Uterus (tissue), 4 donors: Measurements from ENCODE around the gene LY9. TPM values are rescaled to one million over a fixed set of nuclear protein-coding genes. Genes with fewer than 3 reads are reported as not detected.
"Not testable (repeated sequence)": the region's sequence is repeated elsewhere in the genome, so short reads cannot be mapped to it uniquely, and the experiment has no call there.

Experiments
- DNase-seq, 2 donors: peaks; one replicate each; pipeline ENCODE4 v3.0.0-alpha.2; 2019 to 2020
- H3K27ac ChIP-seq, 2 donors: fragments of 200-600 bp; sonication (generic); 1 replicate in 1 of 2; 2 replicates in 1 of 2; pipeline ENCODE4 v1.5.1; 2016 to 2018
- H3K27me3 ChIP-seq, 2 donors: fragments of 200-600 bp; sonication (generic); one replicate each; pipeline ENCODE4 v1.5.1; 2018 to 2019; ENCODE audit warnings: control low read depth in 1 of 2
- H3K36me3 ChIP-seq, 2 donors: fragments of 200-600 bp; sonication (generic); one replicate each; pipeline ENCODE4 v1.5.1; 2019; ENCODE audit warnings: control low read depth in 1 of 2
- H3K4me1 ChIP-seq, 2 donors: fragments of 200-600 bp; sonication (generic); one replicate each; pipeline ENCODE4 v1.5.1; 2018 to 2019; ENCODE audit warnings: control low read depth in 1 of 2
- H3K4me3 ChIP-seq, 2 donors: fragments of 200-600 bp; sonication (generic); 1 replicate in 1 of 2; 2 replicates in 1 of 2; pipeline ENCODE4 v1.5.1; 2018 to 2019; ENCODE audit warnings: mild to moderate bottlenecking in 1 of 2
- H3K9me3 ChIP-seq, 2 donors: fragments of 200-600 bp; sonication (generic); one replicate each; pipeline ENCODE4 v1.5.1; 2019; ENCODE audit warnings: control low read depth in 1 of 2
- POLR2A ChIP-seq, 2 donors: fragments of 450-650 bp; IDR thresholded peaks; one replicate each; pipeline ENCODE4 v1.6.1; 2016; ENCODE audit warnings: antibody characterized with exemption in 2 of 2, mild to moderate bottlenecking in 1 of 2, moderate library complexity in 1 of 2
- intact Hi-C: fragments of 100-400 bp; cut with DNase I; formaldehyde crosslinking; loops from one replicate; pipeline ENCODE4 v1.15.1; 2023; ENCODE audit warnings: low total_unique reads
- total RNA-seq, 4 donors: library from RNA; depleted of rRNA in 3 of 4; stranded (reverse); fragments of >200 nt in 3 of 4; gene quantifications; one replicate each; pipeline versions ENCODE4 v1.1.0 to v1.2.4, GENCODE V29; 2014 to 2023
- TF ChIP-seq, protein P1 (sequence below), 4 experiments: fragments of 200-600 bp in 2 of 4; fragments of 450-650 bp in 2 of 4; sonication (generic) in 2 of 4; IDR thresholded peaks; one replicate each; pipeline ENCODE4 v1.5.1; 2016 to 2019; ENCODE audit warnings: antibody characterized with exemption in 4 of 4, mild to moderate bottlenecking in 2 of 4, moderate library complexity in 1 of 4
- donor health status: DM: yes; HTN: yes; CAD: no.

The LY9 gene
- total RNA-seq, 4 donors from 2014 or later, result 0.35 to 0.70 TPM; not detected in 2

DNA sequence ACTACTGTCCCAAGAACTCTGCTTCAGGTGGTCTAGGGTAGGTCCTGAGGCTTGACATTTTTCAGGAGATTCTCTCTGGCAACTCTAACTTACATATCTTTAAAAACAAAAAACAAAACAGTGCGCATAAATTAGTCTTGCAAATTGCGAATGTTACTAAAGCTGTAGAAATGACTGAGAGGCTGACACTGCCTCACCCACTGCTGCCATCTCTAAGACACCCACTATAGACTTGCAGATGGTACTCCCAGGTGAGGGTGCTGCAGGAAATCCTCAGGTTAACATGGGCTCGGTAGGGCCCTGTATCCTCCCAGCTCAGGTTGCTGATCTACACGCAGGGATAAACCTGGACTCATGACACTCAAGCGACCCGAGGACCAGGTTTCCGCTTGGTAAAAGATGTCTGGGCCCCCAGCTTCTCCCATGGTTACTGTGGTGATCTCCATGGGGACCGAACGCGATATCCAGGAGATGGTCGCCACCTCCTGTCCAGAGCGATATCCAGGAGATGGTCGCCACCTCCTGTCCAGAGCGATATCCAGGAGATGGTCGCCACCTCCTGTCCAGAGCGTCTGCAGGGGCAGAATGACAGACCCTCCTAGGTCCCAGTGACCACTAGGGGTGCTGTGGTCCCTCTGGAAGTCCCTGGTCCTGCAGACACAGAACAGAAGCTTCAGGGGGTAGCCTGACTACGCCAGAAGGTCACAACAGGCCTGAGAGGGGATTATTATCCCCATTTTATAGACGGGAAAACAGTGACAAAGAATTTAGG is 16.2 kb upstream of the LY9 start:
- Histone ChIP-seq H3K4me1 (no peaks in the 10 kb centered on the region), H3K27ac (no peak overlapping the region), H3K36me3 (no peaks in the 10 kb centered on the region), H3K4me3 (no peak overlapping the region), H3K9me3 (no peaks in the 10 kb centered on the region), H3K27me3 (no peaks in the 10 kb centered on the region)
- DNase-seq, result no peak
- intact Hi-C loops, result no loop called here
- TF ChIP-seq, protein P1, sequence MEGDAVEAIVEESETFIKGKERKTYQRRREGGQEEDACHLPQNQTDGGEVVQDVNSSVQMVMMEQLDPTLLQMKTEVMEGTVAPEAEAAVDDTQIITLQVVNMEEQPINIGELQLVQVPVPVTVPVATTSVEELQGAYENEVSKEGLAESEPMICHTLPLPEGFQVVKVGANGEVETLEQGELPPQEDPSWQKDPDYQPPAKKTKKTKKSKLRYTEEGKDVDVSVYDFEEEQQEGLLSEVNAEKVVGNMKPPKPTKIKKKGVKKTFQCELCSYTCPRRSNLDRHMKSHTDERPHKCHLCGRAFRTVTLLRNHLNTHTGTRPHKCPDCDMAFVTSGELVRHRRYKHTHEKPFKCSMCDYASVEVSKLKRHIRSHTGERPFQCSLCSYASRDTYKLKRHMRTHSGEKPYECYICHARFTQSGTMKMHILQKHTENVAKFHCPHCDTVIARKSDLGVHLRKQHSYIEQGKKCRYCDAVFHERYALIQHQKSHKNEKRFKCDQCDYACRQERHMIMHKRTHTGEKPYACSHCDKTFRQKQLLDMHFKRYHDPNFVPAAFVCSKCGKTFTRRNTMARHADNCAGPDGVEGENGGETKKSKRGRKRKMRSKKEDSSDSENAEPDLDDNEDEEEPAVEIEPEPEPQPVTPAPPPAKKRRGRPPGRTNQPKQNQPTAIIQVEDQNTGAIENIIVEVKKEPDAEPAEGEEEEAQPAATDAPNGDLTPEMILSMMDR (IDR thresholded peaks at IDR 0.05), result no peak
- no peak for TF ChIP-seq POLR2A (IDR thresholded peaks at IDR 0.05)

DNA sequence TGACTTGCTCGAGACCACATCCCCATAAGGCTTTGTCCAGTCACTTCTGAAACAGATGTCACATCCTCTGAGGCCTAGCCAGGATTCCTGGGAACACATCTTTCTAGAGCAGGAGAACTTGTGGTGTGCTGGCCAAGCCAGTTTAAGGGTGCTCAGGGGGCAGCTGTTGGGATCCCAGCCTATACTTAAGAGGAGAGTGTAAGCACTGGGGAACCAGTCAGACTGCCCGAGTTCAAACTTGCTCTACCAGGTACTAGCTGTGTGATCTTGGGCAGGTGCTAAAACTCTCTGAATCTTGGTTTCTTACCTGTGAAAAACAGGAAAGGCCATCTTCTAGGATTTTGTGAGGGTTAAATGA is 15.6 kb upstream of the LY9 start:
- Histone ChIP-seq H3K27me3 (no peaks in the 10 kb centered on the region), H3K4me3 (no peak overlapping the region), H3K9me3 (no peaks in the 10 kb centered on the region), H3K4me1 (no peaks in the 10 kb centered on the region), H3K36me3 (no peaks in the 10 kb centered on the region), H3K27ac (no peak overlapping the region)
- intact Hi-C loops, result no loop called here
- DNase-seq, result no peak
- TF ChIP-seq, protein P1 (IDR thresholded peaks at IDR 0.05), result no peak
- TF ChIP-seq POLR2A (IDR thresholded peaks at IDR 0.05), result no peak

DNA sequence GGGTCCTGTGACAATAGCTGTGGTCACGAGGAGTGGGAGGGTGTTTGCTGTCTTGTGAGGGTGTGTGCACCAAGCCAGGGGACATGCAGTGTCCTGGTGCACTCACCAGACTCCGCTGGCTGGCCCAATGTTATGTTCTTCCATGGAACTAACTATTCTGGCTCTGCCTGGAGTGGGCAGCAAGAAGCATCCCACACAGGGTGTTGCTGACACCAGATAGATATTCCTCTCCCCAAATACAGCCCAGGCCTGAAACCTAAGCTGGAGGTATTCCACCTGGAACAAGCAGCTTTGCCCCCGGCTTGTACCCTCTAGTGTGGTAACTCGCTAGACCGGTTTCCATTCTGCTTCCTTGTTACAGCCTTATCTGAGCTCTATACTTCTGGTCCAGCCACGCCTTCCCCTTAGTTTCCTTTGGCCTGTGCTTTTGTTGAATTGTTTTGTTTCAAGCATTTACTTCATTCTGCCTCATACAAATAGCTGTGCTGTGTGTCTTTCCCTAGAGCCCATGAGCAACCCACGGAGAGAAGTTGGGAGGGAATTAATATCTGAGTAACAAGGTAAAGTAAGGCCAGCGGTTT is 14.7 kb upstream of the LY9 start:
- H3K27ac ChIP-seq, result no peak overlapping the region
- intact Hi-C loops, result no loop called here

DNA sequence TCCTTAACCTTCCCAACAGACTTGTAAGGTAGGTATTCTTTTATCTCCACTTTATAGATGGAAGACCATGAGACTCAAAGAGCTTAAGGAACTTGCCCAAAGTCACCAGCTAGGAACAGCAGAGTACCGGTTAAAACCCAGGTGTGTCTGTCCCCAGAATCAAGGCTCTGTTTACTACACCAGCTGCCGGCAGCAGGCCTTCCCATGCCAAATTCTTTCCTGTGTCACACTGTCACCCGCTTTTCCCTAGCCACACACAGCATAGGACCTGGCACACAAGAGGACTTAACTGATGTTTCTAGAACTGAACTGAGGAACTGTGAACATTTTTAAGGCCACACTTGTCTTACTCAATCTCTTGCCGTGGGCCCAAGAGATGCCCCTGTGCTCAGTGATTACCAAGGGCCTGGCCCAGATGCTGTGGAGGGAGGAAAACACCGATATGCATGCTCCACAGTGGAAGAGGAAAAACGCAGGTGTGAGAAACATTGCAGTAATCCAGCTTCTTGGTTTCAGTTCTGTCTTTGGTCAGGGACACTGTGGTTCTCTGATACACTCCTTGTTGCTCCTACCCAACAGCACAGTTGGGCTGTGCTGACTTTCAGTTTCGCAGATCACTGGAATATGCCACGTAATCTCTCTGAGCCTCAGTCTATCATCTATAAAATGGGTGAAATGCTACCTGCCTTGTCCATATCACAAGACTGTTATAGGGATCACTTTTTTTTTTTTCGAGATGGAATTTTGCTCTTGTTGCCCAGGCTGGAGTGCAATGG is 13.9 kb upstream of the LY9 start:
- DNase-seq, result no peak
- no peak overlapping the region for H3K27ac ChIP-seq
- no peaks in the 10 kb centered on the region for H3K36me3 ChIP-seq
- no peaks in the 10 kb centered on the region for H3K9me3 ChIP-seq
- intact Hi-C loops, result no loop called here
- no peaks in the 10 kb centered on the region for H3K4me1 ChIP-seq
- TF ChIP-seq POLR2A (IDR thresholded peaks at IDR 0.05), result no peak
- TF ChIP-seq, protein P1 (IDR thresholded peaks at IDR 0.05), result no peak
- H3K4me3 ChIP-seq, result no peak overlapping the region
- no peaks in the 10 kb centered on the region for H3K27me3 ChIP-seq

More for the DNA sequence above, 14.7 kb upstream of the LY9 start:
- H3K27me3 ChIP-seq, result no peaks in the 10 kb centered on the region
- no peak for DNase-seq
- H3K4me3 ChIP-seq, result no peak overlapping the region
- H3K4me1 ChIP-seq, result no peaks in the 10 kb centered on the region
- H3K36me3 ChIP-seq, result no peaks in the 10 kb centered on the region
- H3K9me3 ChIP-seq, result no peaks in the 10 kb centered on the region
- TF ChIP-seq, protein P1 (IDR thresholded peaks at IDR 0.05), result no peak
- no peak for TF ChIP-seq POLR2A (IDR thresholded peaks at IDR 0.05)

DNA sequence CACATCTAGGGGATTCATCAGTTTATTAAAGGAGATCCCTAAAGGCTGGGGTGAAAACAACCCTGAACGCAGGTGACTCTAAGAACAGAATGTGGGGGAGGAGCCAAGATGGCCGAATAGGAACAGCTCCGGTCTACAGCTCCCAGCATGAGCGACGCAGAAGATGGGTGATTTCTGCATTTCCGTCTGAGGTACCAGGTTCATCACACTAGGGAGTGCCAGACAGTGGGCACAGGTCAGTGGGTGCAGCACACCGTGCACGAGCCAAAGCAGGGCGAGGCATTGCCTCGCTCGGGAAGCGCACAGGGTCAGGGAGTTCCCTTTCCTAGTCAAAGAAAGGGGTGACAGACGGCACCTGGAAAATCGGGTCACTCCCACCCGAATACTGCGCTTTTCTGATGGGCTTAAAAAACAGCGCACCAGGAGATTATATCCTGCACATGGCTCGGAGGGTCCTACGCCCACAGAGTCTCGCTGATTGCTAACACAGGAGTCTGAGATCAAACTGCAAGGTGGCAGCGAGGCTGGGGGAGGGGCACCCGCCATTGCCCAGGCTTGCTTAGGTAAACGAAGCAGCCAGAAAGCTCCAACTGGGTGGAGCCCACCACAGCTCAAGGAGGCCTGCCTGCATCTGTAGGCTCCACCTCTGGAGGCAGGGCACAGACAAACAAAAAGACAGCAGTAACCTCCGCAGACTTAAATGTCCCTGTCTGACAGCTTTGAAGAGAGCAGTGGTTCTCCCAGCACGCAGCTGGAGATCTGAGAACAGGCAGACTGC is 12.8 kb upstream of the LY9 start:
- H3K4me3 ChIP-seq, H3K4me1 ChIP-seq, H3K9me3 ChIP-seq, H3K36me3 ChIP-seq, intact Hi-C loops, H3K27ac ChIP-seq, H3K27me3 ChIP-seq, DNase-seq: not testable (repeated sequence)
